Measurements from ENCODE around the gene HSPB9. TPM values are rescaled to one million over a fixed set of nuclear protein-coding genes. Genes with fewer than 3 reads are reported as not detected.

Gene HSPB9
- total and polyA plus RNA-seq, 9 of the 15 experiments (the other 6 are each of a cell fraction or from before 2014, with no cell fraction given), result 0.04 to 0.16 (median 0.08) TPM; not detected in 3

GRCh38 chr17:42135151-42135550 lies 12.5 kb downstream of the HSPB9 start (continued):
- TF ChIP-seq ZBTB11 (CRISPR knock-in tag; IDR thresholded peaks at IDR 0.05), result peak in 1 of 3 experiments; percentile 5; a peak in 1 of 6 replicates

GRCh38 chr17:42135664-42136653 lies 13.4 kb downstream of the HSPB9 start:
- DNase-seq (ENCODE audit: extremely low read depth in 1 of 4, low spot score in 3 of 4) (peak in 2 of 4 experiments; percentile 33 to 37), FAIRE-seq (peak; percentile 71), ATAC-seq (peak; percentile 79)
- peaks cover 79% of the 10 kb centered on the region for H3K36me3 ChIP-seq (ENCODE audit: control insufficient read depth, insufficient read depth, low read length)
- 64% methylated on average over 15 of the region's 15 CpGs for WGBS (ENCODE audit: insufficient coverage, low coverage, missing lambda C conversion rate)
- peaks cover 9% of the 10 kb centered on the region; the same call in 1 of the 2 replicates for H4K20me1 ChIP-seq (replicated peaks; ENCODE audit: control insufficient read depth, insufficient read depth, low read length)
- H3K4me1 ChIP-seq (replicated peaks in 1 of 2; ENCODE audit: control insufficient read depth in 2 of 2, insufficient read depth in 2 of 2, low read length in 2 of 2), result peaks cover 9 to 11% of the 10 kb centered on the region in 2 experiments; a peak in 3 of 5 replicates
- H3K4me3 ChIP-seq, result no peak overlapping the region
- H3K27ac ChIP-seq (ENCODE audit: extremely low read depth, low read depth, low read length), result peak overlapping the region; percentile 34; the same call in 1 of the 3 replicates
- no peak overlapping the region for H3K4me2 ChIP-seq (ENCODE audit: insufficient read depth, low read length)
- ChIA-PET POLR2A (interaction anchor here (0.9 to 1.2 kb wide), 5 partner anchors 11 to 108 kb away, joined by 3 to 6 read pairs (median 4); partner anchors contain the start of gene KCNH4), CTCF (ENCODE audit: low intra/inter-chr PET ratio) (no interaction called here)
- intact Hi-C loops (cut with micrococcal nuclease) (no loop called here), in situ Hi-C loops (cut with MboI) (no loop called here)
- BruUV-seq (replicated peaks), result no TSS peak
- no peaks in the 10 kb centered on the region for H3K9me3 ChIP-seq (replicated peaks; ENCODE audit: control insufficient read depth, insufficient read depth, low read depth, low read length)
- no peaks in the 10 kb centered on the region for H3K27me3 ChIP-seq (ENCODE audit: control insufficient read depth in 2 of 2, insufficient read depth in 2 of 2, low read length in 2 of 2)
- H3K9ac ChIP-seq (ENCODE audit: insufficient read depth in 1 of 2, low read depth in 2 of 2, low read length in 2 of 2), result peak overlapping the region in 1 of 2 experiments; percentile 72; a peak in 2 of 4 replicates
- peaks cover 9% of the 10 kb centered on the region for H3K9me1 ChIP-seq (ENCODE audit: control insufficient read depth, insufficient read depth, low read length)
- H2AFZ ChIP-seq (ENCODE audit: low read depth, low read length), result no peak overlapping the region
- peaks cover 82% of the 10 kb centered on the region for H3K79me2 ChIP-seq (ENCODE audit: control insufficient read depth, insufficient read depth, low read length)
- TF ChIP-seq HMBOX1 (IDR thresholded peaks at IDR 0.05), result peak; percentile 82
